Measurements from ENCODE around the gene LNP1.

- no peak for TF ChIP-seq CTCF (IDR thresholded peaks at IDR 0.05)
- TF ChIP-seq POLR2AphosphoS5 (IDR thresholded peaks at IDR 0.05), result no peak
Measured at GRCh38 chr3:100436951-100437350, 35.6 kb downstream of the LNP1 start.
